Measurements from ENCODE around the gene LRG1. TPM values are rescaled to one million over a fixed set of nuclear protein-coding genes. Genes with fewer than 3 reads are reported as not detected.

Gene LRG1
- total RNA-seq, 1 experiment from 2014 or later: 0.11 TPM

- Histone ChIP-seq H3K4me1 (ENCODE audit: low read length) (no peaks in the 10 kb centered on the region), H3K36me3 (ENCODE audit: insufficient read depth, low read length) (no peaks in the 10 kb centered on the region), H3K4me2 (ENCODE audit: low read depth, low read length, poor library complexity, severe bottlenecking) (no peak overlapping the region), H3K27me3 (ENCODE audit: low read length) (no peaks in the 10 kb centered on the region), H3K9me3 (ENCODE audit: low read length) (no peaks in the 10 kb centered on the region), H2AFZ (ENCODE audit: low read length) (no peak overlapping the region), H3K4me3 (ENCODE audit: low read length) (no peak overlapping the region), H3K9ac (ENCODE audit: low read length) (no peak overlapping the region), H3K9me2 (replicated peaks; ENCODE audit: insufficient read depth, low read length) (no peaks in the 10 kb centered on the region), H3K79me2 (ENCODE audit: low read length) (no peaks in the 10 kb centered on the region), H4K20me1 (ENCODE audit: insufficient read depth, low read depth, low read length) (no peaks in the 10 kb centered on the region), H3K27ac (ENCODE audit: low read length) (no peak overlapping the region)
- DNase-seq: no peak
Measured at GRCh38 chr19:4500841-4501591, 38.8 kb downstream of the LRG1 start.

- H3K79me2 ChIP-seq (ENCODE audit: low read length): no peaks in the 10 kb centered on the region
- no peaks in the 10 kb centered on the region for H3K9me2 ChIP-seq (replicated peaks; ENCODE audit: insufficient read depth, low read length)
- no peaks in the 10 kb centered on the region for H3K27me3 ChIP-seq (ENCODE audit: low read length)
- H3K4me2 ChIP-seq (ENCODE audit: low read depth, low read length, poor library complexity, severe bottlenecking): no peak overlapping the region
- no peaks in the 10 kb centered on the region for H3K4me1 ChIP-seq (ENCODE audit: low read length)
- H3K9ac ChIP-seq (ENCODE audit: low read length): no peak overlapping the region
- no peak overlapping the region for H3K4me3 ChIP-seq (ENCODE audit: low read length)
- DNase-seq: no peak
- no peaks in the 10 kb centered on the region for H4K20me1 ChIP-seq (ENCODE audit: insufficient read depth, low read depth, low read length)
- H3K27ac ChIP-seq (ENCODE audit: low read length): no peak overlapping the region
- no peaks in the 10 kb centered on the region for H3K9me3 ChIP-seq (ENCODE audit: low read length)
- H3K36me3 ChIP-seq (ENCODE audit: insufficient read depth, low read length): no peaks in the 10 kb centered on the region
- no peak overlapping the region for H2AFZ ChIP-seq (ENCODE audit: low read length)
Measured at GRCh38 chr19:4499855-4500254, 40.0 kb downstream of the LRG1 start.

DNA sequence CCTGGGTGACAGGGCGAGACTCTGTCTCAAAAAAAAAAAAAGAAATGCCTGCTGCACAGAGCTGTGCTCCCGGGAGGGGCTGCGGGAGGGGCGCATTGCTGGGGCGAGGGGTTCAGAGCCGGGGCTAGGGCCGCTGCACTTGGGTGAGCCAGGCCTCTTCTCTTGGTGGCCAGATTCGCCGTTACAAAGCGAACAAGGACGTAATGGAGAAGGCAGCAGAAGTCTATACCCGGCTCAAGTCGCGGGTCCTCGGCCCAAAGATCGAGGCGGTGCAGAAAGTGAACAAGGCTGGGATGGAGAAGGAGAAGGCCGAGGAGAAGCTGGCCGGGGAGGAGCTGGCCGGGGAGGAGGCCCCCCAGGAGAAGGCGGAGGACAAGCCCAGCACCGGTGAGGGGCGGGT lies 40.5 kb downstream of the LRG1 start:
- no peak overlapping the region for H3K4me2 ChIP-seq (ENCODE audit: low read depth, low read length, poor library complexity, severe bottlenecking)
- H3K27ac ChIP-seq (ENCODE audit: low read length): no peak overlapping the region
- no peaks in the 10 kb centered on the region for H3K4me1 ChIP-seq (ENCODE audit: low read length)
- no peaks in the 10 kb centered on the region for H3K36me3 ChIP-seq (ENCODE audit: insufficient read depth, low read length)
- no peaks in the 10 kb centered on the region for H3K9me2 ChIP-seq (replicated peaks; ENCODE audit: insufficient read depth, low read length)
- no peak overlapping the region for H3K4me3 ChIP-seq (ENCODE audit: low read length)
- no peaks in the 10 kb centered on the region for H3K27me3 ChIP-seq (ENCODE audit: low read length)
- no peak overlapping the region for H3K9ac ChIP-seq (ENCODE audit: low read length)
- H3K79me2 ChIP-seq (ENCODE audit: low read length): no peaks in the 10 kb centered on the region
- DNase-seq: no peak
- H4K20me1 ChIP-seq (ENCODE audit: insufficient read depth, low read depth, low read length): no peaks in the 10 kb centered on the region
- no peak overlapping the region for H2AFZ ChIP-seq (ENCODE audit: low read length)
- H3K9me3 ChIP-seq (ENCODE audit: low read length): no peaks in the 10 kb centered on the region

DNA sequence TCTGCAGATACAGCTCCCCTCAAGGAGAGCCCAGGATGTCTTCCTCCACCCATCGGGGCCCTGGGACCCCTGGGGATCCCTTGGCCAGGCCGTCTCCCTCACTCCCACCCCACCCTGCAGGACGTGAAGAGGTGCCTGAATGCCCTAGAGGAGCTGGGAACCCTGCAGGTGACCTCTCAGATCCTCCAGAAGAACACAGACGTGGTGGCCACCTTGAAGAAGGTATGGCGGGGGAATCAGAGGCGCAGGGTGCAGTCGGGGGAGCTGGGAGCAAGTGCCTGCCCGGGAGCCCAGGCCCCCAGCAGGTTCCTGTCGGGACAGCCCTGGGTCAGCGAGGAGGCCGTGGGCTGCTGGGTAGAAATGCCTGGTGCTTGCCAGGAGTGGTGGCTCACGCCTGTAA lies 41.1 kb downstream of the LRG1 start:
- H3K27ac ChIP-seq (ENCODE audit: low read length): no peak overlapping the region
- H3K79me2 ChIP-seq (ENCODE audit: low read length): no peaks in the 10 kb centered on the region
- no peaks in the 10 kb centered on the region for H3K9me3 ChIP-seq (ENCODE audit: low read length)
- H3K4me3 ChIP-seq (ENCODE audit: low read length): no peak overlapping the region
- H3K27me3 ChIP-seq (ENCODE audit: low read length): no peaks in the 10 kb centered on the region
- H3K4me2 ChIP-seq (ENCODE audit: low read depth, low read length, poor library complexity, severe bottlenecking): no peak overlapping the region
- H3K36me3 ChIP-seq (ENCODE audit: insufficient read depth, low read length): no peaks in the 10 kb centered on the region
- H3K9me2 ChIP-seq (replicated peaks; ENCODE audit: insufficient read depth, low read length): no peaks in the 10 kb centered on the region
- no peak overlapping the region for H3K9ac ChIP-seq (ENCODE audit: low read length)
- H4K20me1 ChIP-seq (ENCODE audit: insufficient read depth, low read depth, low read length): no peaks in the 10 kb centered on the region
- no peak overlapping the region for H2AFZ ChIP-seq (ENCODE audit: low read length)
- H3K4me1 ChIP-seq (ENCODE audit: low read length): no peaks in the 10 kb centered on the region
- no peak for DNase-seq

DNA sequence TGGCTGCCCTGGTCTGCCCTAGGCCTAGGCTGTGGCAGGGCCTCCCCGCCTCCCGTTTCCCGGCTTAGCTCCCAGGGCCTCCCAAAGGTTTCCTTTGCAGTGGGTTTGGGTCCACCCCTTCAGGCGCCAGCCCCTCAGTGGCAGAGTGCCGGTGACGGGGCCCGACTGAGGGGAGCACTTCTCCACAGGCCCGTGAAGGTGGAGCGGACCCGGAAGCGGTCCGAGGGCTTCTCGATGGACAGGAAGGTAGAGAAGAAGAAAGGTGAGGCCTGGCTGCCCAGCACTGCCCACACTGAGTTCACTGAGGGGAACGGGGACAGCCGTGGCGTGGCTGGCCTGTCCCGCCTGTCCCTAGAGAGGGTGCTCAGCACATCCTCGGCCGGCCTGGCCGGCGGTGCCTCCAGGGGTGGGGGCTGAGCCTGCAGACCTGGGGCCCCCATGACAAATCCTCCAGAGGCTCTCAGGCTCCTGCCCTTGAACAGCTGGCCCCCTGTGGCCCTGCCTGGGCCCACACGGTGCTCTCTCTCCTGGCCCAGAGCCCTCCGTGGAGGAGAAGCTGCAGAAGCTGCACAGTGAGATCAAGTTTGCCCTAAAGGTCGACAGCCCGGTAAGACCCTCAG lies 42.0 kb downstream of the LRG1 start:
- H3K9me3 ChIP-seq (ENCODE audit: low read length): no peaks in the 10 kb centered on the region
- H3K4me1 ChIP-seq (ENCODE audit: low read length): no peaks in the 10 kb centered on the region; the same call in 1 of the 2 replicates
- no peak overlapping the region for H2AFZ ChIP-seq (ENCODE audit: low read length)
- no peak overlapping the region for H3K4me2 ChIP-seq (ENCODE audit: low read depth, low read length, poor library complexity, severe bottlenecking)
- no peak overlapping the region for H3K27ac ChIP-seq (ENCODE audit: low read length)
- H3K27me3 ChIP-seq (ENCODE audit: low read length): no peaks in the 10 kb centered on the region
- H4K20me1 ChIP-seq (ENCODE audit: insufficient read depth, low read depth, low read length): no peaks in the 10 kb centered on the region
- H3K9ac ChIP-seq (ENCODE audit: low read length): no peak overlapping the region
- DNase-seq: no peak
- no peak overlapping the region for H3K4me3 ChIP-seq (ENCODE audit: low read length)
- H3K9me2 ChIP-seq (replicated peaks; ENCODE audit: insufficient read depth, low read length): no peaks in the 10 kb centered on the region
- no peaks in the 10 kb centered on the region for H3K79me2 ChIP-seq (ENCODE audit: low read length)
- peaks cover 3% of the 10 kb centered on the region for H3K36me3 ChIP-seq (ENCODE audit: insufficient read depth, low read length)

DNA sequence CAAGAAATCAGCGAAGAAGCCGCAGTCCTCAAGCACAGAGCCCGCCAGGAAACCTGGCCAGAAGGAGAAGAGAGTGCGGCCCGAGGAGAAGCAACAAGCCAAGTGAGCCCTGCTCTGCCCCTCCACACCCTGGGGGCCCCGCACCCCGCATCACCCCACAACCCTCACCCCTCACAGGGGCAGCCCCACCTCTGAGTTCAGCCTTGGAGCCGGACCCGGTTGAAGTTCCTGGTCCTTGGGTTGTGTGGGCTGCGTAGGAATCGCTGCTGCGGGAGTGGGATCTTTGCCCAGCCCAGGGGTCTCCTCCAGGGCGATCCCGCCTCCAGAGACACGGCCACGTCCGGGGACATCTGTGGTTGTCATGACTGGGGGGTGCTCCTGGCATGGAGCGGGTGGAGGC lies 43.5 kb downstream of the LRG1 start:
- H2AFZ ChIP-seq (ENCODE audit: low read length): no peak overlapping the region
- no peak overlapping the region for H3K9ac ChIP-seq (ENCODE audit: low read length)
- no peak for DNase-seq
- H3K27ac ChIP-seq (ENCODE audit: low read length): no peak overlapping the region
- no peaks in the 10 kb centered on the region for H4K20me1 ChIP-seq (ENCODE audit: insufficient read depth, low read depth, low read length)
- no peaks in the 10 kb centered on the region; the same call in 1 of the 2 replicates for H3K4me1 ChIP-seq (ENCODE audit: low read length)
- H3K4me2 ChIP-seq (ENCODE audit: low read depth, low read length, poor library complexity, severe bottlenecking): no peak overlapping the region
- 0 out of 2 replicates have a peak, but pooled peaks cover 2% of the 10 kb centered on the region for H3K79me2 ChIP-seq (ENCODE audit: low read length)
- no peak overlapping the region for H3K4me3 ChIP-seq (ENCODE audit: low read length)
- H3K9me3 ChIP-seq (ENCODE audit: low read length): no peaks in the 10 kb centered on the region
- H3K9me2 ChIP-seq (replicated peaks; ENCODE audit: insufficient read depth, low read length): no peaks in the 10 kb centered on the region
- H3K36me3 ChIP-seq (ENCODE audit: insufficient read depth, low read length): peaks cover 14% of the 10 kb centered on the region
- H3K27me3 ChIP-seq (ENCODE audit: low read length): no peaks in the 10 kb centered on the region

DNA sequence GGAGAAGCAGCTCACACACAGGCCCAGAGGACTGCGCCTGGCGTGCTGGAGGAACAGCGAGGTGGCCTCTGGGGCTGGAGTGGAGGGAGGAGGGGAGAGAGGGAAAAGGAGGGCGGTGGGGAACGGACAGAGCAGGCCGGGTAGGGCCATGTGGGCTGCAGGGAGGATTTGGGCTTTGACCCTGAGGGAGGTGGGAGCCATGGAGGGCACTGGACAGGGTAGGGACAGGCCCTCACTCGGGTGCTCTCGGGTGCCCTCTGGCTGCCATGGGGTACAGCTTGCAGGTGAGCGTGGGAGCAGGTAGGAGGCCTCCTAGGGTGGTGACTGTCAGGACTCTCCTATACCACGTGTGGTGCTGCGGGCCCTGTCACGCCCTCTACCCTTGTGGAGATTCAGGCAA lies 44.4 kb downstream of the LRG1 start:
- H3K4me1 ChIP-seq (ENCODE audit: low read length): no peaks in the 10 kb centered on the region; the same call in 1 of the 2 replicates
- H4K20me1 ChIP-seq (ENCODE audit: insufficient read depth, low read depth, low read length): no peaks in the 10 kb centered on the region
- H3K9me2 ChIP-seq (replicated peaks; ENCODE audit: insufficient read depth, low read length): no peaks in the 10 kb centered on the region
- H3K79me2 ChIP-seq (ENCODE audit: low read length): 0 out of 2 replicates have a peak, but pooled peaks cover 2% of the 10 kb centered on the region
- no peak overlapping the region for H3K27ac ChIP-seq (ENCODE audit: low read length)
- H3K4me2 ChIP-seq (ENCODE audit: low read depth, low read length, poor library complexity, severe bottlenecking): no peak overlapping the region
- peaks cover 15% of the 10 kb centered on the region for H3K36me3 ChIP-seq (ENCODE audit: insufficient read depth, low read length)
- no peak overlapping the region for H2AFZ ChIP-seq (ENCODE audit: low read length)
- peak; percentile 58 for DNase-seq
- no peak overlapping the region for H3K9ac ChIP-seq (ENCODE audit: low read length)
- H3K9me3 ChIP-seq (ENCODE audit: low read length): no peaks in the 10 kb centered on the region
- no peak overlapping the region for H3K4me3 ChIP-seq (ENCODE audit: low read length)
- no peaks in the 10 kb centered on the region for H3K27me3 ChIP-seq (ENCODE audit: low read length)

DNA sequence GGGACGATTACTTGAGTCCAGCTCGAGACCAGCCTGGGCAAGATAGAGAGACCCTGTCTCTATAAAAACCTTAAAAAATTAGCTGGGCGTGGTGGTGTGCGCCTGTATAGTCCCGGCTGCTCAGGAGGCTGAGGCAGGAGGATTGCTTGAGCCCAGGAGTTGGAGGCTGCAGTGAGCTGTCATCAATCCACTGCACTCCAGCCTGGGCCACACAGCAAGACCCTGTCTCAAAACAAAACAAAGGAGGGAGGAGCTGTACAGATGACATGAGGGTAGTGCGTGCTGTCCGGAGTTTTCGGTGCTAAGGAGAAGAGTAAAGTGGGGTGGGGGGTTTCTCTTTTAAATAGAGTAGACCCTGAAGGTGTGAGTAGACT lies 45.2 kb downstream of the LRG1 start:
- Histone ChIP-seq H3K9me2 (replicated peaks; ENCODE audit: insufficient read depth, low read length) (no peaks in the 10 kb centered on the region), H3K27me3 (ENCODE audit: low read length) (no peaks in the 10 kb centered on the region), H3K9ac (ENCODE audit: low read length) (no peak overlapping the region), H3K36me3 (ENCODE audit: insufficient read depth, low read length) (peaks cover 16% of the 10 kb centered on the region), H3K4me3 (ENCODE audit: low read length) (no peak overlapping the region), H3K79me2 (ENCODE audit: low read length) (0 out of 2 replicates have a peak, but pooled peaks cover 2% of the 10 kb centered on the region), H3K4me1 (ENCODE audit: low read length) (no peaks in the 10 kb centered on the region; the same call in 1 of the 2 replicates), H4K20me1 (ENCODE audit: insufficient read depth, low read depth, low read length) (no peaks in the 10 kb centered on the region), H3K4me2 (ENCODE audit: low read depth, low read length, poor library complexity, severe bottlenecking) (no peak overlapping the region), H3K27ac (ENCODE audit: low read length) (no peak overlapping the region), H2AFZ (ENCODE audit: low read length) (no peak overlapping the region), H3K9me3 (ENCODE audit: low read length) (no peaks in the 10 kb centered on the region)
- DNase-seq: no peak

All from Karpas-422 (cell line).